Measurements from ENCODE around the gene PLXNA2. TPM values are rescaled to one million over a fixed set of nuclear protein-coding genes. Genes with fewer than 3 reads are reported as not detected.

PLXNA2 gene
- total and polyA plus RNA-seq, 2 of the 4 experiments (the other 2 are of a cell fraction), result 0.72 to 1.1 TPM

GRCh38 chr1:208258277-208258676 lies 14.1 kb upstream of the PLXNA2 start:
- no peak overlapping the region for H3K4me3 ChIP-seq (ENCODE audit: insufficient read depth, low read depth, low read length)
- H3K4me2 ChIP-seq (ENCODE audit: low read depth, low read length), result no peak overlapping the region
- 83% methylated on average over 1 of the region's 3 CpGs; no CpG with 5 or more reads in 1 of the 2 experiments for WGBS, 2 experiments (ENCODE audit: extremely low coverage in 2 of 2, insufficient read length in 1 of 2)
- no peak overlapping the region for H3K9ac ChIP-seq (ENCODE audit: low read depth, low read length)
- no peak overlapping the region for H4K5ac ChIP-seq (ENCODE audit: low read depth, low read length)
- H2BK5ac ChIP-seq (ENCODE audit: low read depth, low read length, poor library complexity, severe bottlenecking), result no peak overlapping the region
- no peak overlapping the region for H4K91ac ChIP-seq (ENCODE audit: insufficient read depth, low read depth, low read length)
- intact Hi-C loops (cut with micrococcal nuclease), result no loop called here
- H3K23ac ChIP-seq (ENCODE audit: low read depth, low read length), result no peak overlapping the region
- CTCF ChIA-PET, result no interaction called here
- no peak overlapping the region for H3K18ac ChIP-seq (ENCODE audit: low read depth, low read length)
- no peak overlapping the region for H2BK20ac ChIP-seq (ENCODE audit: low read depth, low read length)
- no peak for ATAC-seq (ENCODE audit: low read depth)
- H3K9me1 ChIP-seq (ENCODE audit: insufficient read depth, low read length), result no peaks in the 10 kb centered on the region
- POLR2A ChIA-PET (ENCODE audit: unreplicated experiment), result interaction anchor here (0.6 kb wide), 1 partner anchor 57 kb away, joined by 3 read pairs; no protein-coding TSS in a partner anchor
- in situ Hi-C loops (cut with MboI; ENCODE audit: low sequenced_read_pairs), result no loop called here
- TF ChIP-seq SMC3 (IDR thresholded peaks at IDR 0.05; ENCODE audit: low read depth, low read length) (no peak), MAFK (IDR thresholded peaks at IDR 0.05; ENCODE audit: low read depth, low read length) (no peak), MXI1 (IDR thresholded peaks at IDR 0.05; ENCODE audit: borderline replicate concordance, low read depth, low read length) (no peak), ELK1 (IDR thresholded peaks at IDR 0.05; ENCODE audit: borderline replicate concordance, low read depth, low read length) (no peak), CHD1 (IDR thresholded peaks at IDR 0.05; ENCODE audit: low read depth, low read length) (no peak), POLR2A (IDR thresholded peaks at IDR 0.05; ENCODE audit: low read depth, low read length) (no peak), RCOR1 (IDR thresholded peaks at IDR 0.05; ENCODE audit: insufficient replicate concordance, low read length) (no peak), BHLHE40 (IDR thresholded peaks at IDR 0.05; ENCODE audit: low read depth, low read length) (no peak), RAD21 (IDR thresholded peaks at IDR 0.05; ENCODE audit: low read length) (no peak), CEBPB (IDR thresholded peaks at IDR 0.05; ENCODE audit: low read depth, low read length) (no peak), MAZ (IDR thresholded peaks at IDR 0.05; ENCODE audit: borderline replicate concordance, low read depth, low read length) (no peak)
- H3K4me1 ChIP-seq (ENCODE audit: control insufficient read depth, insufficient read depth, low read length), result no peaks in the 10 kb centered on the region
- H4K20me1 ChIP-seq (ENCODE audit: insufficient read depth, low read length), result no peaks in the 10 kb centered on the region
- no peak overlapping the region for H2BK120ac ChIP-seq (ENCODE audit: low read depth, low read length)
- H3K27ac ChIP-seq (ENCODE audit: insufficient read depth, low read length), result no peak overlapping the region
- H3K56ac ChIP-seq (ENCODE audit: extremely low read depth, insufficient read depth, low read length), result no peak overlapping the region
- peaks cover 2% of the 10 kb centered on the region for H3K27me3 ChIP-seq (ENCODE audit: control insufficient read depth, insufficient read depth, low read length)
- no peak overlapping the region for H2AFZ ChIP-seq (replicated peaks; ENCODE audit: low read length, poor library complexity)
- no peaks in the 10 kb centered on the region for H3K9me3 ChIP-seq (ENCODE audit: control insufficient read depth, insufficient read depth, low read length)
- H2AK9ac ChIP-seq (replicated peaks; ENCODE audit: low read depth, low read length, poor library complexity), result peak overlapping the region; percentile 50
- BruUV-seq (replicated peaks), result no TSS peak
- no peak overlapping the region for H4K8ac ChIP-seq (ENCODE audit: low read depth in 2 of 2, low read length in 2 of 2)
- no peaks in the 10 kb centered on the region for H3K36me3 ChIP-seq (ENCODE audit: control insufficient read depth, insufficient read depth, low read length)
- no peak overlapping the region for H3K4ac ChIP-seq (ENCODE audit: low read depth, low read length)
- H3K14ac ChIP-seq (replicated peaks; ENCODE audit: low read depth, low read length), result no peak overlapping the region
- H2AK5ac ChIP-seq (ENCODE audit: low read depth, low read length), result no peak overlapping the region
- no peak overlapping the region for H2BK15ac ChIP-seq (ENCODE audit: low read depth, low read length)
- DNase-seq, result no peak
- dilution Hi-C loops (cut with HindIII; ENCODE audit: low sequenced_read_pairs, unreplicated experiment), result no loop called here
- no peaks in the 10 kb centered on the region for H3K79me1 ChIP-seq (ENCODE audit: low read depth in 1 of 2, low read length in 2 of 2)
